IMR-90 (cell line): Measurements from ENCODE around the gene CYFIP2. TPM values are rescaled to one million over a fixed set of nuclear protein-coding genes. Genes with fewer than 3 reads are reported as not detected.

Experiments
- ATAC-seq: fragments of 200-7000 bp; cut with Tn5 transposase; 2 replicates; pipeline ENCODE4 v1.9.1; 2020; ENCODE audit warnings: low read depth, mild to moderate bottlenecking, moderate library complexity
- BruUV-seq: library from RNA; stranded (reverse); fragments of 400-500 nt; replicated peaks from 2 replicates; lab custom pipeline; 2021; lab: Mats Ljungman, UMichigan
- CTCF ChIA-PET: fragments of 300-600 bp; formaldehyde crosslinking; extraction: SDS; loops from one replicate; lab custom pipeline; 2021; ENCODE audit warnings: antibody characterized with exemption; lab: Yijun Ruan, JAX
- POLR2A ChIA-PET: fragments of 300-600 bp; sonication (Branson Sonifier 250); formaldehyde crosslinking; loops from one replicate; lab custom pipeline; 2022; ENCODE audit warnings: antibody characterized with exemption; ENCODE audit not compliant: unreplicated experiment; lab: Charles Lee
- DNase-seq: peaks from one replicate; pipeline ENCODE4 v3.0.0; 2013
- H2AFZ ChIP-seq: replicated peaks from 2 replicates; pipeline ENCODE3; 2013; ENCODE audit warnings: low read length, mild to moderate bottlenecking; ENCODE audit not compliant: poor library complexity
- H2AK5ac ChIP-seq: 2 replicates; pipeline ENCODE4 v1.6.1; 2013; ENCODE audit warnings: low read depth, low read length, inconsistent platforms
- H2AK9ac ChIP-seq: replicated peaks from 2 replicates; pipeline ENCODE3; 2013; ENCODE audit warnings: mild to moderate bottlenecking, low read depth, low read length, moderate library complexity; ENCODE audit not compliant: poor library complexity
- H2BK120ac ChIP-seq: 2 replicates; pipeline ENCODE4 v1.6.1; 2013; ENCODE audit warnings: low read depth, low read length, inconsistent platforms
- H2BK15ac ChIP-seq: 3 replicates; pipeline ENCODE4 v1.6.1; 2013; ENCODE audit warnings: low read depth, low read length, inconsistent platforms
- H2BK20ac ChIP-seq: 2 replicates; pipeline ENCODE4 v1.6.1; 2013; ENCODE audit warnings: low read depth, mild to moderate bottlenecking, inconsistent platforms, low read length, moderate library complexity
- H2BK5ac ChIP-seq: 2 replicates; pipeline ENCODE4 v1.6.1; 2013; ENCODE audit warnings: mild to moderate bottlenecking, low read depth, low read length, inconsistent platforms; ENCODE audit not compliant: poor library complexity, severe bottlenecking
- H3K14ac ChIP-seq: replicated peaks from 2 replicates; pipeline ENCODE4 v1.6.1; 2013; ENCODE audit warnings: low read depth, low read length, inconsistent platforms
- H3K18ac ChIP-seq: 2 replicates; pipeline ENCODE4 v1.6.1; 2013; ENCODE audit warnings: low read depth, low read length, control low read depth
- H3K23ac ChIP-seq: 2 replicates; pipeline ENCODE4 v1.6.1; 2013; ENCODE audit warnings: low read depth, low read length, inconsistent platforms
- H3K27ac ChIP-seq: 2 replicates; pipeline ENCODE4 v1.5.1; 2013; ENCODE audit warnings: mild to moderate bottlenecking, control low read depth, low read length; ENCODE audit not compliant: insufficient read depth
- H3K27me3 ChIP-seq: 2 replicates; pipeline ENCODE4 v1.6.1; 2013; ENCODE audit warnings: low read length; ENCODE audit not compliant: control insufficient read depth, insufficient read depth
- H3K36me3 ChIP-seq: 2 replicates; pipeline ENCODE4 v1.6.1; 2013; ENCODE audit warnings: low read length, mixed read lengths; ENCODE audit not compliant: control insufficient read depth, insufficient read depth
- H3K4ac ChIP-seq: 2 replicates; pipeline ENCODE4 v1.6.1; 2013; ENCODE audit warnings: low read depth, low read length, inconsistent platforms
- H3K4me1 ChIP-seq: 2 replicates; pipeline ENCODE4 v1.6.1; 2013; ENCODE audit warnings: low read length, mixed read lengths; ENCODE audit not compliant: control insufficient read depth, insufficient read depth
- H3K4me2 ChIP-seq: 2 replicates; pipeline ENCODE4 v1.6.1; 2013; ENCODE audit warnings: low read depth, mild to moderate bottlenecking, control low read depth, low read length, moderate library complexity
- H3K4me3 ChIP-seq: 2 replicates; pipeline ENCODE4 v1.5.1; 2013; ENCODE audit warnings: low read depth, mild to moderate bottlenecking, control low read depth, low read length, moderate library complexity; ENCODE audit not compliant: insufficient read depth
- H3K56ac ChIP-seq: 2 replicates; pipeline ENCODE4 v1.6.1; 2013; ENCODE audit warnings: low read length, inconsistent platforms; ENCODE audit not compliant: insufficient read depth; ENCODE audit errors: extremely low read depth
- H3K79me1 ChIP-seq, 2 experiments: 2 replicates each; pipeline ENCODE4 v1.6.1; 2013; ENCODE audit warnings: low read length in 2 of 2, inconsistent platforms in 1 of 2, low read depth in 1 of 2
- H3K9ac ChIP-seq: 2 replicates; pipeline ENCODE4 v1.6.1; 2013; ENCODE audit warnings: low read depth, low read length, control low read depth
- H3K9me1 ChIP-seq: 2 replicates; pipeline ENCODE4 v1.6.1; 2013; ENCODE audit warnings: low read length, inconsistent platforms; ENCODE audit not compliant: insufficient read depth
- H3K9me3 ChIP-seq: 2 replicates; pipeline ENCODE4 v1.6.1; 2013; ENCODE audit warnings: low read length; ENCODE audit not compliant: control insufficient read depth, insufficient read depth
- H4K20me1 ChIP-seq: 2 replicates; pipeline ENCODE4 v1.6.1; 2013; ENCODE audit warnings: low read length, inconsistent platforms; ENCODE audit not compliant: insufficient read depth
- H4K5ac ChIP-seq: 2 replicates; pipeline ENCODE4 v1.6.1; 2013; ENCODE audit warnings: mild to moderate bottlenecking, low read depth, low read length, control low read depth
- H4K8ac ChIP-seq, 2 experiments: 2 replicates each; pipeline ENCODE4 v1.6.1; 2013; ENCODE audit warnings: low read depth in 2 of 2, low read length in 2 of 2, control low read depth in 1 of 2, inconsistent platforms in 1 of 2
- H4K91ac ChIP-seq: 2 replicates; pipeline ENCODE4 v1.6.1; 2013; ENCODE audit warnings: low read depth, low read length, inconsistent platforms; ENCODE audit not compliant: insufficient read depth
- BHLHE40 ChIP-seq: fragments of 150-350 bp; IDR thresholded peaks from 2 replicates; pipeline ENCODE4 v1.6.1; 2016; ENCODE audit warnings: mild to moderate bottlenecking, low read depth, low read length
- CEBPB ChIP-seq: IDR thresholded peaks from 2 replicates; pipeline ENCODE4 v1.6.1; 2012; ENCODE audit warnings: low read depth, low read length, improper control_type of control experiment
- FOS ChIP-seq: fragments of 150-350 bp; IDR thresholded peaks from 2 replicates; pipeline ENCODE4 v1.6.1; 2016; ENCODE audit warnings: low read depth, low read length
- MAFK ChIP-seq: IDR thresholded peaks from 2 replicates; pipeline ENCODE4 v1.6.1; 2012; ENCODE audit warnings: low read depth, low read length, improper control_type of control experiment
- MXI1 ChIP-seq: IDR thresholded peaks from 2 replicates; pipeline ENCODE4 v1.6.1; 2012; ENCODE audit warnings: low read depth, mild to moderate bottlenecking, low read length, moderate library complexity, borderline replicate concordance
- NFE2L2 ChIP-seq: fragments of 150-350 bp; IDR thresholded peaks from 2 replicates; pipeline ENCODE4 v1.6.1; 2016; ENCODE audit warnings: low read depth, mild to moderate bottlenecking, low read length
- POLR2A ChIP-seq: IDR thresholded peaks from 2 replicates; pipeline ENCODE4 v1.6.1; 2012; ENCODE audit warnings: mild to moderate bottlenecking, low read depth, low read length
- RAD21 ChIP-seq: IDR thresholded peaks from 2 replicates; pipeline ENCODE4 v1.6.1; 2012; ENCODE audit warnings: low read length, improper control_type of control experiment
- RCOR1 ChIP-seq: IDR thresholded peaks from 2 replicates; pipeline ENCODE4 v1.6.1; 2012; ENCODE audit warnings: mild to moderate bottlenecking, low read length, improper control_type of control experiment; ENCODE audit not compliant: insufficient replicate concordance
- RFX5 ChIP-seq: IDR thresholded peaks from 2 replicates; pipeline ENCODE4 v1.8.0; 2012; ENCODE audit warnings: low read depth, mild to moderate bottlenecking, low read length, moderate library complexity
- SMC3 ChIP-seq: fragments of 150-350 bp; IDR thresholded peaks from 2 replicates; pipeline ENCODE4 v1.6.1; 2016; ENCODE audit warnings: low read depth, mild to moderate bottlenecking, antibody characterized with exemption, low read length, moderate library complexity
- USF2 ChIP-seq: fragments of 150-350 bp; IDR thresholded peaks from 2 replicates; pipeline ENCODE4 v1.6.1; 2017; ENCODE audit warnings: mild to moderate bottlenecking, antibody characterized with exemption, low read length, low read depth
- WGBS, 2 experiments: methylation state at CpG; one replicate each; pipeline versions ENCODE4 v1.1.5 to v1.1.7; 2013; ENCODE audit warnings: missing lambda C conversion rate in 2 of 2; ENCODE audit not compliant: insufficient read length in 1 of 2; ENCODE audit errors: extremely low coverage in 2 of 2; 5-methylcytosine and 5-hydroxymethylcytosine counted together
- dilution Hi-C: fragments of 300-500 bp; cut with HindIII; formaldehyde crosslinking; loops from one replicate; pipeline ENCODE4 v1.14.3; 2018; ENCODE audit warnings: low sequenced_read_pairs; ENCODE audit not compliant: unreplicated experiment
- in situ Hi-C: fragments of 300-500 bp; cut with MboI; formaldehyde crosslinking; loops from 3 replicates; pipeline ENCODE4 v1.14.3; 2019; ENCODE audit warnings: low sequenced_read_pairs, inconsistent platforms, mixed read lengths
- intact Hi-C: fragments of 100-400 bp; cut with micrococcal nuclease; formaldehyde crosslinking; loops from 2 replicates; pipeline ENCODE4 v1.10.0; 2022
- polyA plus RNA-seq, 3 experiments: library from polyadenylated mRNA; depleted of rRNA; stranded (reverse); fragments of >200 nt; gene quantifications; 2 replicates each; pipeline ENCODE4 v1.2.3, GENCODE V29; 2012; ENCODE audit warnings: low replicate concordance in 1 of 3
- total RNA-seq: library from RNA; depleted of rRNA; stranded (reverse); fragments of >200 nt; gene quantifications from 2 replicates; pipeline ENCODE4 v1.2.3, GENCODE V29; 2012
- TF ChIP-seq, protein P1 (sequence below): fragments of 150-350 bp; IDR thresholded peaks from 2 replicates; pipeline ENCODE4 v1.6.1; 2016; ENCODE audit warnings: low read depth, mild to moderate bottlenecking, low read length, moderate library complexity, borderline replicate concordance

CYFIP2 gene
- total and polyA plus RNA-seq, 2 of the 4 experiments (the other 2 are of a cell fraction): 6.8 to 13.4 TPM

DNA sequence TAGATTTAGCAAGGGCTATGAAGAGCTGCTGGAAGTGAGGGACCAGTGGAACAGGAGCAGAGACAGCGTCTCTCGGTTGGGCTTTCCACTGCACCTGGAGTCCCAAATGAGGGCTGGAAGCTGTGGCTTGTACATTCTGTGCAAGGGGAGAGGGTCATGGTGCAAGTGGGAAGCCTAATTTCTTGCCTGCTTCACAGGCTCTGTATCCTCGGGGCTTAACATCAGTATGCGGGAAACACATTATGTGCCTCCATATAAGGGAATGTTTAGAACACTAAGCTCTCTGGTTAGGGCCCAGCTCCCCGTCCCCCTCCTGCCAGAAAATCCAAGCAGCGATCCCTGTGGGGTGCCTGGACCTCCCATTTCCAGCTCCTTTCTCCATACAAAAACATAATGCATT is 105.0 kb downstream of the CYFIP2 start:
- Histone ChIP-seq H4K5ac (peak overlapping the region; percentile 100), H3K23ac (peak overlapping the region; percentile 93), H3K4me3 (no peak overlapping the region), H2AFZ (peak overlapping the region; percentile 89), H2BK120ac (peak overlapping the region; percentile 97), H3K9me3 (no peaks in the 10 kb centered on the region), H2BK5ac (peak overlapping the region; percentile 97), H2BK15ac (peak overlapping the region; percentile 89), H3K27me3 (no peaks in the 10 kb centered on the region), H3K4me2 (peak overlapping the region; percentile 77), H2AK5ac (peak overlapping the region; percentile 97), H3K14ac (peak overlapping the region; percentile 70), H3K18ac (peak overlapping the region; percentile 99), H3K4me1 (peaks cover 11% of the 10 kb centered on the region), H3K9me1 (peaks cover 9% of the 10 kb centered on the region; the same call in 1 of the 2 replicates), H3K36me3 (no peaks in the 10 kb centered on the region), H2BK20ac (peak overlapping the region; percentile 92), H4K20me1 (no peaks in the 10 kb centered on the region), H4K8ac (peak overlapping the region; percentile 87 to 98), H3K79me1 (no peaks in the 10 kb centered on the region), H2AK9ac (peak overlapping the region; percentile 92), H3K4ac (peak overlapping the region; percentile 93), H3K9ac (peak overlapping the region; percentile 92), H4K91ac (peak overlapping the region; percentile 99), H3K56ac (peak overlapping the region; percentile 95), H3K27ac (peak overlapping the region; percentile 98)
- dilution Hi-C loops: no loop called here
- TF ChIP-seq BHLHE40 (no peak), RCOR1 (no peak), MXI1 (no peak), RAD21 (no peak), NFE2L2 (no peak), SMC3 (no peak), MAFK (no peak), POLR2A (no peak), RFX5 (no peak), USF2 (no peak), CEBPB (no peak), FOS (no peak)
- TF ChIP-seq, protein P1, sequence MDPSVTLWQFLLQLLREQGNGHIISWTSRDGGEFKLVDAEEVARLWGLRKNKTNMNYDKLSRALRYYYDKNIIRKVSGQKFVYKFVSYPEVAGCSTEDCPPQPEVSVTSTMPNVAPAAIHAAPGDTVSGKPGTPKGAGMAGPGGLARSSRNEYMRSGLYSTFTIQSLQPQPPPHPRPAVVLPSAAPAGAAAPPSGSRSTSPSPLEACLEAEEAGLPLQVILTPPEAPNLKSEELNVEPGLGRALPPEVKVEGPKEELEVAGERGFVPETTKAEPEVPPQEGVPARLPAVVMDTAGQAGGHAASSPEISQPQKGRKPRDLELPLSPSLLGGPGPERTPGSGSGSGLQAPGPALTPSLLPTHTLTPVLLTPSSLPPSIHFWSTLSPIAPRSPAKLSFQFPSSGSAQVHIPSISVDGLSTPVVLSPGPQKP: no peak
- CTCF ChIA-PET: interaction anchor here (0.7 to 1.0 kb wide), 4 partner anchors 28 to 107 kb away, joined by 3 to 6 read pairs (median 3); no protein-coding TSS in a partner anchor
- WGBS, 2 experiments: 0% methylated on average over 1 of the region's 6 CpGs; no CpG with 5 or more reads in 1 of the 2 experiments
- in situ Hi-C loops: no loop called here
- ATAC-seq (peak; percentile 86), DNase-seq (peak; percentile 66)
- BruUV-seq: no TSS peak
- intact Hi-C loops: loop anchor here (1.0 to 5.0 kb wide), 2 partner anchors 14 to 186 kb away; no protein-coding TSS in a partner anchor
- POLR2A ChIA-PET: interaction anchor here (0.6 to 1.0 kb wide), 2 partner anchors 15 to 997 kb away, joined by 3 to 9 read pairs; no protein-coding TSS in a partner anchor
